Thymus (tissue), 11 donors: Measurements from ENCODE around the gene CCL20. TPM values are rescaled to one million over a fixed set of nuclear protein-coding genes. Genes with fewer than 3 reads are reported as not detected.

Source experiments
- DNase-seq, 9 donors: peaks; one replicate each; pipeline ENCODE4 v3.0.0-alpha.2; 2013; ENCODE audit warnings: low spot score in 9 of 9, low read depth in 6 of 9, missing footprints in 1 of 9
- H3K27ac ChIP-seq, 2 donors: one replicate each; pipeline ENCODE4 v1.5.1; 2013; ENCODE audit warnings: control low read depth in 1 of 2, low read depth in 1 of 2, low read length in 1 of 2, mild to moderate bottlenecking in 1 of 2, moderate library complexity in 1 of 2
- H3K27me3 ChIP-seq, 2 donors: one replicate each; pipeline ENCODE4 v1.5.1; 2013; ENCODE audit warnings: low read length in 1 of 2; ENCODE audit not compliant: control insufficient read depth in 2 of 2, insufficient read depth in 1 of 2
- H3K36me3 ChIP-seq, 2 donors: one replicate each; pipeline ENCODE4 v1.5.1; 2013; ENCODE audit warnings: low read length in 1 of 2, mild to moderate bottlenecking in 1 of 2, moderate library complexity in 1 of 2; ENCODE audit not compliant: control insufficient read depth in 2 of 2, insufficient read depth in 2 of 2
- H3K4me1 ChIP-seq, 2 donors: one replicate each; pipeline ENCODE4 v1.5.1; 2013; ENCODE audit warnings: low read length in 2 of 2; ENCODE audit not compliant: control insufficient read depth in 2 of 2, insufficient read depth in 2 of 2
- H3K4me3 ChIP-seq, 2 donors: one replicate each; pipeline ENCODE4 v1.5.1; 2013; ENCODE audit warnings: low read length in 2 of 2, control low read depth in 1 of 2, mild to moderate bottlenecking in 1 of 2
- H3K9me3 ChIP-seq, 2 donors: one replicate each; pipeline ENCODE4 v1.5.1; 2013; ENCODE audit warnings: low read length in 1 of 2, mild to moderate bottlenecking in 1 of 2; ENCODE audit not compliant: control insufficient read depth in 2 of 2, insufficient read depth in 1 of 2
- WGBS: extraction: QIAGEN DNeasy Blood & Tissue Kit; methylation state at CpG from one replicate; pipeline ENCODE4 v1.1.7; 2013; 5-methylcytosine and 5-hydroxymethylcytosine counted together
- polyA plus RNA-seq: library from polyadenylated mRNA; stranded (reverse); fragments of 200-250 nt; gene quantifications from one replicate; pipeline ENCODE4 v1.2.3, GENCODE V29; 2013
- total RNA-seq: library from RNA; stranded (reverse); fragments of 120-200 nt; gene quantifications from one replicate; pipeline ENCODE4 v1.2.4, GENCODE V29; 2013
- donor health status: healthy.

Gene CCL20
- total and polyA plus RNA-seq, 2 donors: 2.8 to 15.0 TPM

DNA sequence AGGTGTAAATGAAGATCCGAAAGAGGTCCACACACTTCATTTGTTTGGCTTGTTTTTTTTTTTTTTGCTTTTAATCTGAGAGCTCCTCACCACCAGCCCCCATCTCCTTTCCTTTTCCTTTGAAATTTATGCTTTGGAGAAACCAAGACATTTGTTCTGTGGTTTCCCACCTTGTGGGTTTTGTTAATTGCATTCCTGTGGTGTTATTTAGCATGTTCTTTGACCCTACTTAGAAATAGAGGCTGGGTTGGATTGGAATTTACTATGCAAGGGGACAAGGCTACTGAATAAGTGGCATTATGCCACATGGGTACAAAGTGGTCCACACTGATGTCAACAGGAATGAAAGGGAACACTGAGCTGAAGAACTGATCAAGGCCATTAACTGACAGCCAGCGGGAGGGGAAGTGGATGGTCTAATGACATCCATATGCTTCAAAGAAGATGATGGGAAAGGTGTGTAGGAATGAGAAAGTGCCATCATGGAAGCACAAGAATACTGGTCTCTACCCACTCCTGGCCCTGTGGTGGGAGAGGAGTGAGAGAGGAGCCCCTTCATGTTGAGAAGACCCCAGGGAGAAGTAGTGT, 8.9 kb downstream of the CCL20 start:
- Histone ChIP-seq H3K9me3 (no peaks in the 10 kb centered on the region), H3K4me1 (no peaks in the 10 kb centered on the region), H3K27me3 (no peaks in the 10 kb centered on the region), H3K4me3 (no peak overlapping the region), H3K27ac (no peak overlapping the region), H3K36me3 (no peaks in the 10 kb centered on the region)
- no peak for DNase-seq
- 88% methylated on average over 2 of the region's 2 CpGs for WGBS

- Histone ChIP-seq H3K4me3 (no peak overlapping the region), H3K27ac (no peak overlapping the region), H3K27me3 (no peaks in the 10 kb centered on the region), H3K36me3 (no peaks in the 10 kb centered on the region), H3K9me3 (no peaks in the 10 kb centered on the region), H3K4me1 (no peaks in the 10 kb centered on the region)
- DNase-seq: no peak
- 64% methylated on average over 2 of the region's 2 CpGs for WGBS
These were observed 10.3 kb downstream of the CCL20 start for GRCh38 chr2:227823922-227824321.

GRCh38 chr2:227824711-227825110, 11.1 kb downstream of the CCL20 start:
- no peaks in the 10 kb centered on the region for H3K27me3 ChIP-seq
- no peak overlapping the region for H3K4me3 ChIP-seq
- WGBS: 96% methylated on average over 7 of the region's 7 CpGs
- no peak overlapping the region for H3K27ac ChIP-seq
- no peaks in the 10 kb centered on the region for H3K36me3 ChIP-seq
- H3K4me1 ChIP-seq: no peaks in the 10 kb centered on the region
- no peaks in the 10 kb centered on the region for H3K9me3 ChIP-seq
- DNase-seq: no peak

DNA sequence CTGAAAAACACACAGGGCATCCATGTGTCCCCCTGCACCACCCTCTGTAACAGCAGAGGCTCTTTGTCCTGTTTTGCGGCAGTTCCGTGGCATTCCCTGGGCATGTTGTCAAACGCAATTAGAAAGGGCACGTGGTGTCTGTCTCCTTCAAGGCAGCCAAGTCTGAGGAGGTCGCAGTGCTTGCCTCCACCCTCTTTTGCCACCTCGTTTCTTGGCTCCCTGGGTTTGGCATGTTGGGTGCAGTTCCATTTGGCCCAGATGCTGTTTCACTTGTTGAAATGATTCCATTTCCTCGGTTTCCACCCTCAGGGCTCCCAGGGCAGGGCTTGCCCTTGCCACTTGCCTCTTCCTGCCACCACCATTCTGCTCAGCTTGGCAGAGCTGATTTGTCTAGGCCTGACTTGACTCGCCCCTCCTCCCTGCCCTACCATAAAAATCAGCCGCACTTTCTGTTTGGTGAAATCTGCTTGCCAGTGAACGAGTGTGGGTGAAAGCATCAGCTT, 12.4 kb downstream of the CCL20 start:
- 81% methylated on average over 10 of the region's 10 CpGs for WGBS
- no peak overlapping the region for H3K4me3 ChIP-seq
- no peaks in the 10 kb centered on the region for H3K9me3 ChIP-seq
- H3K27me3 ChIP-seq: no peaks in the 10 kb centered on the region
- no peaks in the 10 kb centered on the region for H3K4me1 ChIP-seq
- no peaks in the 10 kb centered on the region for H3K36me3 ChIP-seq
- no peak for DNase-seq
- no peak overlapping the region for H3K27ac ChIP-seq

DNA sequence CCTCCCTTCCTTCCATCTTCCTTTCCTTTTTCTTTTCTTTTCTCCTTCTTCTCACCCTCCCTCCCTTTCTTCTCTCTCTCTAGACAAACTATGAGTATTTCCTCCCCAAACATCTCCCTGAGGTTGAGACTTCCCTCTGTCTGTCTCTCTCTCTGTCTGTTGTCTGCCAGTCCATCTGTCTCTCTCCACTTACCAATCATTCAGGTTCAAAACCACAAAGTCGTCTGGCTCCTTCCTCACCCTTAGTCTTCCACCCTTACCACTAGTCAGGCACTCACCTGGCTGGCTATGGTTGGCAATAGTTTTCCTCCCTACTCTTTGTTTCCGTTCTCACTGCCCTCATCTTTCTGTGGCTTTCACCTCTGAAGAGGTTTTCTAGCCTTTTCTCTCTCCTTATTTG, 12.9 kb downstream of the CCL20 start:
- no peak for DNase-seq
- no peaks in the 10 kb centered on the region for H3K36me3 ChIP-seq
- H3K27ac ChIP-seq: no peak overlapping the region
- no peaks in the 10 kb centered on the region for H3K4me1 ChIP-seq
- H3K4me3 ChIP-seq: no peak overlapping the region
- 19% methylated on average over 2 of the region's 2 CpGs for WGBS
- no peaks in the 10 kb centered on the region for H3K9me3 ChIP-seq
- H3K27me3 ChIP-seq: no peaks in the 10 kb centered on the region

DNA sequence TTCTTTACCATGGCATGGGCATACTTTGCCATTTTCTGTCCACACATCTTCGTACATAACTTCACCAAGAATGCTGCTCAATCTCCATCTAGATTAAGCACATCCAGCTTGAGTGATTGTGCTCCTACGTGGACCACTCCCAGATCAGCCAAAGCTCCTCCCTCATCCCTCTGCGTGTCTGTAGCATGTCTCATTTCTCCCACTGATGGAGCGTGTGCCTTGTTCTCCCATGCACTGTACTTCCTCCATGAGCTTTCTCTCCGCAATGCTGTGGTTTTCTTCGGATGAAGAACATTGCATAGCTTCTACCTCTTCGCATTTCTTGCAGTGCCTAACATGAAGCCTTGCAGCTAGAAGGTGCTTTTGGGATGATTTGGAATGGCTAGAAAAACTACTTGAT, 13.5 kb downstream of the CCL20 start:
- H3K36me3 ChIP-seq: no peaks in the 10 kb centered on the region
- H3K9me3 ChIP-seq: no peaks in the 10 kb centered on the region
- no peaks in the 10 kb centered on the region for H3K4me1 ChIP-seq
- no peak overlapping the region for H3K27ac ChIP-seq
- no peak overlapping the region for H3K4me3 ChIP-seq
- DNase-seq: no peak
- no peaks in the 10 kb centered on the region for H3K27me3 ChIP-seq
- WGBS: 91% methylated on average over 7 of the region's 7 CpGs

GRCh38 chr2:227828477-227828912, 14.9 kb downstream of the CCL20 start:
- no peaks in the 10 kb centered on the region for H3K4me1 ChIP-seq
- no peak overlapping the region for H3K4me3 ChIP-seq
- no peaks in the 10 kb centered on the region for H3K27me3 ChIP-seq
- no peaks in the 10 kb centered on the region for H3K9me3 ChIP-seq
- H3K36me3 ChIP-seq: no peaks in the 10 kb centered on the region
- no peak for DNase-seq
- no peak overlapping the region for H3K27ac ChIP-seq

DNA sequence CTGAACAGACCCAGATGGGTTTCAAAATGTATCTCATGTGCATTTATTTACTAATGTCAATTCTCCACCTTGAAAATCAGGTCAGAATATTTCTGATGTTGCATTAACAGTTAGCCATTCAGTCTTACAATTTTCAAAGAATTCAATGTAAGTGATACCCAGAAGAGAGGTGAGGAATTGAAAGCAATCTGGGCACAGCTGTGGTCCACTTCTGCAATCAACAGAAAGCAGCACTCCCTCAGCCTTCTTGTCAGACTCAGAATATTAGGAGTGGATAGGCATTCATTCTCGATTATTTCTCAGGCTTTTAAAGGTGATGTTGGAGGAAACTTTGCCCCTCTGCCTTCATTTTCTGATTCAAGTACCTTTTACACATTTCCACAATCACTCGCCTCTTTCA, 15.7 kb downstream of the CCL20 start:
- DNase-seq: no peak
- Histone ChIP-seq H3K27ac (no peak overlapping the region), H3K9me3 (no peaks in the 10 kb centered on the region), H3K27me3 (no peaks in the 10 kb centered on the region), H3K36me3 (no peaks in the 10 kb centered on the region), H3K4me1 (no peaks in the 10 kb centered on the region), H3K4me3 (no peak overlapping the region)
- 96% methylated on average over 2 of the region's 2 CpGs for WGBS

- Histone ChIP-seq H3K4me1 (no peaks in the 10 kb centered on the region), H3K9me3 (no peaks in the 10 kb centered on the region), H3K36me3 (no peaks in the 10 kb centered on the region), H3K27me3 (no peaks in the 10 kb centered on the region), H3K4me3 (no peak overlapping the region), H3K27ac (no peak overlapping the region)
- WGBS: 95% methylated on average over 10 of the region's 10 CpGs
- no peak for DNase-seq
These were observed 20.8 kb downstream of the CCL20 start for GRCh38 chr2:227834423-227834822.
